HepG2 (cell line): ENCODE results near the gene PPP2R2D. TPM values are rescaled to one million over a fixed set of nuclear protein-coding genes. Genes with fewer than 3 reads are reported as not detected.

ENCODE experiments used
- ATAC-seq: fragments of 200-7000 bp; cut with Tn5 transposase; 3 replicates; pipeline ENCODE4 v1.9.1; 2020; ENCODE audit warnings: mild to moderate bottlenecking, moderate library complexity
- BruUV-seq: library from RNA; stranded (reverse); fragments of 400-500 nt; replicated peaks from 2 replicates; lab custom pipeline; 2021; lab: Mats Ljungman, UMichigan
- CTCF ChIA-PET: fragments of 300-600 bp; formaldehyde crosslinking; extraction: SDS; loops from one replicate; lab custom pipeline; 2021; ENCODE audit warnings: low total read pairs, inconsistent platforms, low intra/inter-chr PET ratio; lab: Yijun Ruan, JAX
- POLR2A ChIA-PET: fragments of 350-600 bp; sonication (Branson Sonifier 250); formaldehyde crosslinking; loops from one replicate; lab custom pipeline; 2020; ENCODE audit warnings: antibody characterized with exemption, inconsistent platforms; lab: Yijun Ruan, JAX
- DNase-seq: peaks from one replicate; pipeline ENCODE4 v3.0.0-alpha.2; 2015; ENCODE audit warnings: low spot score
- FAIRE-seq: peaks from 3 replicates; lab custom pipeline; 2011; peaks lifted over from hg19 to GRCh38; lab: Jason Lieb, UNC
- H2AFZ ChIP-seq: one replicate; pipeline ENCODE4 v1.6.1; 2011; ENCODE audit warnings: low read length, inconsistent platforms
- H3K27ac ChIP-seq: fragments of 300-600 bp; 3 replicates; pipeline ENCODE4 v1.8.0; 2011; ENCODE audit warnings: mixed run types, mild to moderate bottlenecking, mixed read lengths, low read length, inconsistent platforms; ENCODE audit not compliant: insufficient read depth; ENCODE audit errors: extremely low read length
- H3K27me3 ChIP-seq, 2 experiments: fragments of 200-600 bp in 1 of 2; 2 replicates in 1 of 2; 3 replicates in 1 of 2; pipeline versions ENCODE4 v1.6.0 to v1.8.0; 2011; ENCODE audit warnings: low read length in 2 of 2, mild to moderate bottlenecking in 2 of 2, moderate library complexity in 2 of 2, inconsistent platforms in 1 of 2; ENCODE audit not compliant: insufficient read depth in 2 of 2, control insufficient read depth in 1 of 2
- H3K36me3 ChIP-seq, 2 experiments: fragments of 200-600 bp in 1 of 2; replicated peaks in 1 of 2; 2 replicates in 1 of 2; 3 replicates in 1 of 2; pipeline versions ENCODE4 v1.5.1 to v1.8.0; 2011; ENCODE audit warnings: low read length in 2 of 2, inconsistent platforms in 1 of 2; ENCODE audit not compliant: insufficient read depth in 2 of 2, control insufficient read depth in 1 of 2
- H3K4me1 ChIP-seq: 2 replicates; pipeline ENCODE4 v1.5.1; 2012; ENCODE audit warnings: low read length, inconsistent platforms; ENCODE audit not compliant: insufficient read depth
- H3K4me2 ChIP-seq: 2 replicates; pipeline ENCODE4 v1.6.0; 2011; ENCODE audit warnings: low read depth, low read length, inconsistent platforms
- H3K4me3 ChIP-seq, 3 experiments: fragments of 200-600 bp in 1 of 3; sonication (generic), shearing (Covaris generic) in 1 of 3; replicated peaks in 1 of 3; 2 replicates each; pipeline ENCODE4 v1.5.1; 2011 to 2016; ENCODE audit warnings: low read length in 3 of 3, inconsistent platforms in 2 of 3, low read depth in 2 of 3, mild to moderate bottlenecking in 2 of 3, control low read depth in 1 of 3, mixed read lengths in 1 of 3; ENCODE audit not compliant: insufficient read depth in 1 of 3
- H3K79me2 ChIP-seq: one replicate; pipeline ENCODE4 v1.6.1; 2011; ENCODE audit warnings: low read length, inconsistent platforms; ENCODE audit not compliant: insufficient read depth
- H3K9ac ChIP-seq: 2 replicates; pipeline ENCODE4 v1.6.0; 2011; ENCODE audit warnings: mild to moderate bottlenecking, low read depth, low read length, inconsistent platforms; ENCODE audit not compliant: insufficient read depth
- H3K9me3 ChIP-seq: 2 replicates; pipeline ENCODE4 v1.5.1; 2012; ENCODE audit warnings: mild to moderate bottlenecking, low read length
- H4K20me1 ChIP-seq: 2 replicates; pipeline ENCODE4 v1.6.0; 2011; ENCODE audit warnings: inconsistent platforms, mild to moderate bottlenecking, low read length, moderate library complexity; ENCODE audit not compliant: insufficient read depth
- BCLAF1 ChIP-seq: fragments of 450-650 bp; IDR thresholded peaks from 2 replicates; pipeline ENCODE4 v1.6.1; 2017; ENCODE audit warnings: mild to moderate bottlenecking
- HOXA7 ChIP-seq: sonication (generic); formaldehyde crosslinking; IDR thresholded peaks from 2 replicates; pipeline ENCODE4 v1.8.1; 2022; ENCODE audit warnings: mild to moderate bottlenecking, missing genetic modification reagents, moderate library complexity
- ONECUT2 ChIP-seq: sonication (generic); formaldehyde crosslinking; IDR thresholded peaks from 2 replicates; pipeline ENCODE4 v1.4.0; 2020; ENCODE audit warnings: missing genetic modification reagents
- SNAPC5 ChIP-seq: sonication (generic); formaldehyde crosslinking; IDR thresholded peaks from 2 replicates; pipeline ENCODE4 v1.8.1; 2023; ENCODE audit warnings: mild to moderate bottlenecking, missing genetic modification reagents, borderline replicate concordance
- WGBS: methylation state at CpG from one replicate; pipeline ENCODE4 v1.1.6; 2017; ENCODE audit warnings: low lambda C conversion rate; 5-methylcytosine and 5-hydroxymethylcytosine counted together
- in situ Hi-C: cut with HindIII; loops from 2 replicates; pipeline ENCODE4 v1.10.0; 2017; ENCODE audit warnings: low pct_unique_long_range_greater_than_20kb; ENCODE audit not compliant: extremely low pct_ligation_motif_present
- intact Hi-C: fragments of 100-400 bp; cut with micrococcal nuclease; formaldehyde crosslinking; loops from one replicate; pipeline ENCODE4 v1.10.0; 2022; ENCODE audit not compliant: unreplicated experiment
- polyA plus RNA-seq, 8 experiments: library from polyadenylated mRNA; depleted of rRNA in 3 of 8; stranded (reverse) in 7 of 8; unstranded in 1 of 8; fragments of >200 nt; fragmentation: Illumina TruSeq in 4 of 8; extraction: Trizol in 4 of 8; gene quantifications; 2 replicates each; pipeline versions ENCODE4 v1.2.1 to v1.2.3, GENCODE V29; 2011 to 2016; ENCODE audit warnings: low read depth in 4 of 8, missing spikeins in 1 of 8, mixed read lengths in 1 of 8; ENCODE audit not compliant: insufficient read depth in 1 of 8
- total RNA-seq, 5 experiments: library from RNA; depleted of rRNA; stranded (reverse); fragments of >200 nt; fragmentation: Illumina TruSeq; extraction: Trizol; gene quantifications; 2 replicates each; pipeline ENCODE4 v1.2.3, GENCODE V29; 2016; ENCODE audit warnings: low read depth in 1 of 5

The PPP2R2D gene
- total and polyA plus RNA-seq, 2 of the 13 experiments (the other 11 are each of a cell fraction or from before 2014, with no cell fraction given): 32.7 to 33.2 TPM

GRCh38 chr10:131870411-131870810 is 30.4 kb upstream of the PPP2R2D start (continued):
- TF ChIP-seq SNAPC5 (CRISPR knock-in tag): no peak
- no peak for TF ChIP-seq BCLAF1

GRCh38 chr10:131870831-131871672 is 29.8 kb upstream of the PPP2R2D start:
- in situ Hi-C loops: loop anchor here (10.0 kb wide), 1 partner anchor 626 kb away; no protein-coding TSS in a partner anchor
- ChIA-PET CTCF (no interaction called here), POLR2A (no interaction called here)
- Histone ChIP-seq H3K4me2 (no peak overlapping the region), H3K79me2 (no peaks in the 10 kb centered on the region), H3K27me3 (peaks cover 5 to 43% of the 10 kb centered on the region in 2 experiments), H3K9ac (no peak overlapping the region), H3K36me3 (no peaks in the 10 kb centered on the region), H3K9me3 (no peaks in the 10 kb centered on the region), H3K4me1 (peaks cover 13% of the 10 kb centered on the region; the same call in 1 of the 2 replicates), H3K4me3 (no peak overlapping the region), H2AFZ (no peak overlapping the region), H4K20me1 (no peaks in the 10 kb centered on the region), H3K27ac (no peak overlapping the region)
- BruUV-seq: no TSS peak
- intact Hi-C loops: loop anchor here (10.0 kb wide), 1 partner anchor 416 kb away; no protein-coding TSS in a partner anchor
- DNase-seq: no peak
- ATAC-seq: no peak
- no peak for TF ChIP-seq ONECUT2
- TF ChIP-seq HOXA7: no peak
- 46% methylated on average over 12 of the region's 15 CpGs for WGBS
- no peak for FAIRE-seq
